Activated CD4-positive, alpha-beta memory T cell treated with anti-CD3 and anti-CD28 coated beads, Interleukin-2, amount 10 ng/mL, durations not matched to agents 7 days and 5 days (primary cell): ENCODE measurements around the gene NINJ1. TPM values are rescaled to one million over a fixed set of nuclear protein-coding genes. Genes with fewer than 3 reads are reported as not detected.
A peak's percentile ranks its signal among the peaks of the same experiment; 100 is the strongest.

ENCODE experiments used
- CTCF ChIA-PET: fragments of 350-600 bp; sonication (Branson Sonifier 250); formaldehyde crosslinking; loops from one replicate; lab custom pipeline; 2021; ENCODE audit warnings: antibody characterized with exemption, inconsistent platforms; lab: Charles Lee
- POLR2A ChIA-PET: fragments of 350-600 bp; sonication (Branson Sonifier 250); formaldehyde crosslinking; loops from one replicate; lab custom pipeline; 2021; ENCODE audit warnings: antibody characterized with exemption; lab: Charles Lee
- DNase-seq: peaks from one replicate; pipeline ENCODE4 v3.0.0-alpha.2; 2020
- H3K27ac Mint-ChIP-seq: one replicate; pipeline ENCODE4 v1.8.0; 2021; ENCODE audit warnings: mild to moderate bottlenecking, mixed read lengths
- H3K27me3 Mint-ChIP-seq: one replicate; pipeline ENCODE4 v1.8.0; 2021; ENCODE audit warnings: mixed read lengths
- H3K36me3 Mint-ChIP-seq: one replicate; pipeline ENCODE4 v1.8.0; 2021; ENCODE audit warnings: low read depth, mixed read lengths
- H3K4me1 Mint-ChIP-seq: one replicate; pipeline ENCODE4 v1.8.0; 2021; ENCODE audit warnings: mixed read lengths
- H3K4me3 Mint-ChIP-seq: one replicate; pipeline ENCODE4 v1.8.0; 2021; ENCODE audit warnings: mild to moderate bottlenecking, mixed read lengths
- H3K9me3 Mint-ChIP-seq: one replicate; pipeline ENCODE4 v1.8.0; 2021; ENCODE audit warnings: mixed read lengths
- total RNA-seq, 2 experiments: library from RNA; stranded (reverse); gene quantifications; one replicate each; pipeline ENCODE4 v1.2.3, GENCODE V29; 2021

The NINJ1 gene
- total RNA-seq, 2 experiments from 2014 or later: 36.9 to 37.4 TPM

DNA sequence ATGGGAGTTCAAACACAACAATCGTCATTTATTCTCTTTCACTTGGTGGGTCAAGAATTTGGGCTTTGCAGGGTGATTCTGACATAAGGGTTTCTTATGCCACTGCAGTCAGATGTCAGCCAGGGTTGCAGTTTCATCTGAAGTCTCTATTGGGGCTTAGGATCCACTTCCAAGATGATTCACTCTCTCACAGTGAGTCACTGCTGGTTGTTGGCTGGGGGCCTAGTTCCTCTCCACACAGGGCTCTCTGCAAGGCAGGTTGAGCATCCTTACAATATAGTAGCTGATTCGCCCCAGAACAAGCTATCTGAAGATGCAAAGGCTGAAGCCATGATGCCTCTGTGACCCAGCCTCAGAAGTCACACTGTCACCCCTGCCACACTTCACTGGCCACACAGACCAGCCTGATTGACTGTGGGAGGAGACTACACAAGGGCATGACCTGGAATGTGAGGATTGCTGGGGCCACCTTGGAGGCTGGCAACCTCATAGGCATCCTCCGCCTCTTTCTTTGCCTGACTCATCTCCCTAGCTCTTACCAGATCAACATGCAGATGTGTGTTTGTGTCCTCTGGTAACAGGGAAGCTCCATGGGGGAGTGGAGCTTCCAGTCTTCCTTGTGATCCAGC lies 42.5 kb downstream of the NINJ1 start:
- POLR2A ChIA-PET: interaction anchor here (0.9 to 2.9 kb wide), 5 partner anchors 8 to 128 kb away, joined by 4 to 9 read pairs (median 5); no protein-coding TSS in a partner anchor
- no peaks in the 10 kb centered on the region for H3K27me3 Mint-ChIP-seq
- H3K4me3 Mint-ChIP-seq: no peak overlapping the region
- peaks cover 31% of the 10 kb centered on the region for H3K9me3 Mint-ChIP-seq
- peak overlapping the region; percentile 96 for H3K27ac Mint-ChIP-seq
- H3K4me1 Mint-ChIP-seq: peaks cover 58% of the 10 kb centered on the region
- peak; percentile 53 for DNase-seq
- H3K36me3 Mint-ChIP-seq: peaks cover 57% of the 10 kb centered on the region
- CTCF ChIA-PET: interaction anchor here (1.0 to 3.6 kb wide), 3 partner anchors 16 to 134 kb away, joined by 3 to 8 read pairs (median 3); no protein-coding TSS in a partner anchor

DNA sequence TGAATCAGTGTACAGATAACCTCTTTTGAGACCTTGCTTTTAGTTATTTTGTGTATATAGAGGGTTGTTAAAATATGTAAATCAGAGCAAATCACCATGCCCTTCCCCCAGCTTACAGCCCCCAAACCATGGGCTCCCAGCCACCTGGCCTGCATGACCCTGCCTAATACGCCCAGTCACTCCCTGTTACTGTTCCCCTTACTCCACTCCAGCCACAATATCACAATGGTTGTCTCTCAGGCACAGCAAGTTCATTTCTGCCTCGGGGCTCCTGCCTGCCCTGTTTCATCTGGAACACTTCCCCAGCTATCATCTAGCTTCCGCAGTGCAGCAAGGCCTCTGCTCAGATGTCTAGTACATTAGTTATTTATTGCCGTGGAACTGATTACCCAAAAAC lies 43.0 kb downstream of the NINJ1 start:
- H3K4me1 Mint-ChIP-seq: peaks cover 60% of the 10 kb centered on the region
- H3K9me3 Mint-ChIP-seq: peaks cover 31% of the 10 kb centered on the region
- H3K27me3 Mint-ChIP-seq: no peaks in the 10 kb centered on the region
- peaks cover 59% of the 10 kb centered on the region for H3K36me3 Mint-ChIP-seq
- H3K4me3 Mint-ChIP-seq: no peak overlapping the region
- H3K27ac Mint-ChIP-seq: peak overlapping the region; percentile 96
- no peak for DNase-seq
- CTCF ChIA-PET: interaction anchor here (1.0 to 3.6 kb wide), 2 partner anchors 27 to 134 kb away, joined by 3 to 8 read pairs; no protein-coding TSS in a partner anchor
- POLR2A ChIA-PET: interaction anchor here (1.0 to 1.3 kb wide), 2 partner anchors 26 to 32 kb away, joined by 4 to 5 read pairs; no protein-coding TSS in a partner anchor

DNA sequence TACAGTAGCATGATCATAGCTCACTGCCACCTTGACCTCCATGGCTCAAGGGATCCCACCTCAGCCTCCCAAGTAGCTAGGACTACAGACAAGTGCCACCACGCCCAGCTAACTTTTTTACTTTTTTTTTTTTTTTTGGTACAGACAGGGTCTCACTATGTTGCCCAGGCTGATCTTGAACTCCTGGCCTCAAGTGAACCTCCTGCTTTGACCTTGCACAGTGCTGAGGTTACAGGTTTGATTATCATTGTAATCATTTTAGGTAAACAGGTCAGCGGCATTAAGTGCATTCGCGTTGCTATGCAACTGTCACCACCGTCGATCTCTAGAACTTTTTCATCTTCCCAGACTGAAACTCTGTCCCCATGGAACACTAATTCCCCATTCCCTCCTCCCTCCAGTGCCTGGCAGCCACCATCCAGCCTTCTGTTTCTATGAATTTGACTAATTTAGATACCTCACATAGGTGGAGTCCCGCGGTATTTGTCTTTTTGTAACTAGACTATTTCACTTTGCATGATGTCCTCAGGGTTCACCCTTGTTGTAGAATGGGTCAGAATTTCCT lies 43.9 kb downstream of the NINJ1 start:
- Mint-ChIP-seq H3K4me1 (peaks cover 63% of the 10 kb centered on the region), H3K9me3 (peaks cover 33% of the 10 kb centered on the region), H3K27me3 (no peaks in the 10 kb centered on the region), H3K36me3 (peaks cover 66% of the 10 kb centered on the region), H3K4me3 (no peak overlapping the region), H3K27ac (peak overlapping the region; percentile 61)
- no peak for DNase-seq
- CTCF ChIA-PET: interaction anchor here (0.7 to 3.6 kb wide), 3 partner anchors 19 to 211 kb away, joined by 3 to 8 read pairs (median 4); no protein-coding TSS in a partner anchor
- POLR2A ChIA-PET: no interaction called here

DNA sequence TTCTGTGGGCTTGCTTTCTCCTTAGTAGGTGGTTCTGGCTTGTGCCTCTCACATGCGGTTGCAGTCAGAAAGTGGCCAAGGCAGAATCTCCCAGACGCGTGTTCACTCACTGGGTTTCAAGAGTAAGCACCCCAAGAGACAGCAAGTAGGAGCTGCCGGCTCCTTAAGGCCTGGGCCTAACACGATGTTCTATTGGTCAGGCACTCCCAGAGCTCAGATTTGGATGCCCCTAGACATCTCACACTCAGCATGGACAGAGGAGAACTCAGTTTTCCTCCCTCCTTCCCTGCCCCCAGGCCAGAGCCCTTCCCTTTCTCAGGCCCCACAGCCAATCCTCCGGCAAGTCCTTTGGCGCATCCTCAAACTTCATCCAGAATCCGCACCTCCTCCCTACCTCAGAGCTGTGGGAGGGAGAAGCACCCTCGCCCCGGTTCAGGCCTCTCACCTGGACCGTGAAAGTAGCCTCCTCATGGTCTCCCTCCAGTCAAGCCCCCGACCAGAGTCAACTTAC lies 44.5 kb downstream of the NINJ1 start:
- H3K36me3 Mint-ChIP-seq: peaks cover 69% of the 10 kb centered on the region
- ChIA-PET POLR2A (no interaction called here), CTCF (interaction anchor here (0.7 to 1.5 kb wide), 2 partner anchors 19 to 211 kb away, joined by 3 to 4 read pairs; no protein-coding TSS in a partner anchor)
- no peaks in the 10 kb centered on the region for H3K27me3 Mint-ChIP-seq
- H3K27ac Mint-ChIP-seq: peak overlapping the region; percentile 15
- no peak for DNase-seq
- peaks cover 57% of the 10 kb centered on the region for H3K4me1 Mint-ChIP-seq
- no peak overlapping the region for H3K4me3 Mint-ChIP-seq
- peaks cover 33% of the 10 kb centered on the region for H3K9me3 Mint-ChIP-seq

DNA sequence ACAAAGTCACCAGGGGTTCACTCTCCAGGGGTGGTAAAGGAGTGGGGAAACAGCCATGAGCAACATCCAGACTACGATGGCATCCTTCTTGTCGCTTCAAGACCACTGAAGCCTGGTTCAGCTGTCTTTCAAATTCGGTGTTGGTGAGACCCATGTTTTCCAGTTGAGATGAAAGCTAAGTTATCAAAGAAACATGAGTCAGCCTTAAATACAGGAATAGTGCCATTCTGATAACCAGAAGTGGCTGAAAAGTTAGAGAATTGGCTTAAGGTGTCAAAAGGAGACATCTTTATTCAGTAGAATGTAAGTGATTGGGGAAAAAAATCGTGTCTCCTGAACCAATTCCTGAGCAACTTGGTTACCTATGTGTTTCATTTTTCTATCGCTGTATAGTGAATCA lies 45.0 kb downstream of the NINJ1 start:
- H3K4me1 Mint-ChIP-seq: peaks cover 54% of the 10 kb centered on the region
- POLR2A ChIA-PET: no interaction called here

DNA sequence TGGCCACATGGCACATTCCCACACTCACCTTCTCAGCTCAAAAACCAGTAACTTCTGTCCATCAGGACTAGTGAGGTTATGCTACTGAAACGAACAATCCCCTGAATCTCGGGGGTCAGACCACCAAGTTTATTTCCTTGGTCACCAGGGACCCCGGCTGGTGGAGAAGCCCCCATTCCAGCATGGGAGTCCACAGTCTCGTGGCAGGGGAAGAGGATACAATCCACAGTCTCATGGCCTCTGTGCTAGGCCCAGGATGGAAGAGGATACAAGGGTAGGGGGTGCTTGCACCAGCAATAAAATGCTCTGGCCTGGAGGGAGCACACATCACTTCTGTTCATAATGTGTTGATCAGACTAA lies 45.4 kb downstream of the NINJ1 start:
- H3K36me3 Mint-ChIP-seq: peaks cover 78% of the 10 kb centered on the region
- H3K27ac Mint-ChIP-seq: peak overlapping the region; percentile 8
- no peak for DNase-seq
- no peak overlapping the region for H3K4me3 Mint-ChIP-seq
- peaks cover 54% of the 10 kb centered on the region for H3K4me1 Mint-ChIP-seq
- H3K9me3 Mint-ChIP-seq: peaks cover 33% of the 10 kb centered on the region
- ChIA-PET CTCF (no interaction called here), POLR2A (interaction anchor here (1.4 kb wide), 1 partner anchor 24 kb away, joined by 3 read pairs; no protein-coding TSS in a partner anchor)
- no peaks in the 10 kb centered on the region for H3K27me3 Mint-ChIP-seq

More for the DNA sequence above, 45.0 kb downstream of the NINJ1 start:
- H3K9me3 Mint-ChIP-seq: peaks cover 33% of the 10 kb centered on the region
- no peak overlapping the region for H3K4me3 Mint-ChIP-seq
- no peak overlapping the region for H3K27ac Mint-ChIP-seq
- no peak for DNase-seq
- CTCF ChIA-PET: interaction anchor here (1.5 kb wide), 1 partner anchor 20 kb away, joined by 3 read pairs; no protein-coding TSS in a partner anchor
- H3K27me3 Mint-ChIP-seq: no peaks in the 10 kb centered on the region
- H3K36me3 Mint-ChIP-seq: peaks cover 74% of the 10 kb centered on the region

DNA sequence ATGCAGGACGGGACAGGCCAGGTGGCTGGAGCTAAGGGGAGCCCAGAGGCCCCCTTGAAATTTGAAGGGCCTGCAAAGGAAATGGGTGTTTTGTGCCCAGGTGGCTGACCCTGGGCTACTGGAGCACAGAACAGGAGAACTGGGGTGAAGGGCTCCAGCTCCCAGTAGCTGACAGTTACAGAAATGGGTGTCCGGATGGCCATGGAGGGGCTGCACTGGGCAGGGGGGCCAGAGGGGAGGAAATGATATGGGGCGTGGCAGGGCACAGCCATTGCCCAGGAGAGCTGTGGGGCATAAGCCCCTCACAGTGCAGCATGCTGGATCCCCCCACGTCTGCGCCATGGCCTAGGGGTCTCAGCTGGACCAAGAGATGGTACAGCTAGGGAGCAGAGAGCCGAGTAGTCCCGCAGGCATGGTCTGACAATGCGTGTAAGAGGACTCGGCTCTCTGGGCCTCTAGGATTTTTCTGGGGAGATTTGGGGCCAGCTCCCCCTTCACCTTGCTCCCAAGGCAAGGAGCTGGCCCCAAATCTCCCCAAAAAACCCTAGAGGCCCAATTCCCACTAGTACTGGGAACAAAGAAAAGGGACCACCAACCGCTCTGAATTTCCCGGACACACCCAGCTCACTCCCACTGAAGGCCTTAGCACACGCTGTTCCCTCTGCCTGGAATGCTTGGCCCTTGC lies 45.9 kb downstream of the NINJ1 start:
- Mint-ChIP-seq H3K27ac (peak overlapping the region; percentile 8), H3K9me3 (peaks cover 33% of the 10 kb centered on the region), H3K36me3 (peaks cover 79% of the 10 kb centered on the region), H3K4me1 (peaks cover 54% of the 10 kb centered on the region), H3K27me3 (no peaks in the 10 kb centered on the region), H3K4me3 (no peak overlapping the region)
- CTCF ChIA-PET: no interaction called here
- no peak for DNase-seq
- POLR2A ChIA-PET: interaction anchor here (1.4 kb wide), 1 partner anchor 23 kb away, joined by 3 read pairs; no protein-coding TSS in a partner anchor

DNA sequence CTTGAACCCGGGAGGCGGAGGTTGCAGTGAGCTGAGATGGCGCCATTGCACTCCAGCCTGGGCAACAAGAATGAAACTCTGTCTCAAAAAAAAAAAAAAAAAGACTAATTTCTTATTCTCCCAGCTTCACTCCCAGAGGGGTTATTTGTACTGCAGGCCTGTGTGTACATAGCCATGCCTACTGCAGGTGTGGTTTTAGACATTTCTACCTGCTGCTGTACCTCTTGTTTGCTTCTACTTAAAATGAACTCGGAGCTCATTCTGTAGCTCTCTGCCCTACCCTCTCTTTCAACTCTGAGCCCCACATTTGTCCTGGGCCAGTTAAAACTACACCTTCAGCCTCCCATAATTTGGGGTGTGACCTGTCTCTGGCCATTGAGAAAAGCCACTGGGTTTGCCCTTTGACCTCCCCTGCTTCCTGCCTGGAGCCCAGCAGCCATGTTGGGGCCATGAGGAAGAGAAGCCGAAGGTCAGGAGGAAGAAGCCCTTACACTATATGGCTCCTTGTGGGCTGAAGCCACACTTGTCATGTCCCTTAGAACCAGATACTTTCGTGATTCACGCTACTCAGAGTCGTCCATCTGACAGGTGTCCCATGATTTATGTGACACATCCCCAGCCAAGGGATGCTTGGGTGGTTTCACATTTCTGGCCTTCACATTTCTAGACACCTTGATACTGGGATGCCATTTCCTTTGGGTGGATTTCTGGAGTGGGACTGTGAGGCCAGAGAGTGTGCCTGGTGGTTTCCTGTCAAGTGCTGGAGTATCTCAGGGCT lies 47.4 kb downstream of the NINJ1 start:
- Mint-ChIP-seq H3K27me3 (no peaks in the 10 kb centered on the region), H3K9me3 (peaks cover 23% of the 10 kb centered on the region), H3K4me3 (no peak overlapping the region), H3K36me3 (peaks cover 72% of the 10 kb centered on the region), H3K27ac (no peak overlapping the region), H3K4me1 (peaks cover 52% of the 10 kb centered on the region)
- ChIA-PET POLR2A (interaction anchor here (0.6 to 5.0 kb wide), 3 partner anchors 10 to 58 kb away, joined by 3 to 32 read pairs (median 3); partner anchors contain the start of gene CARD19), CTCF (interaction anchor here (1.2 to 1.8 kb wide), 2 partner anchors 21 to 22 kb away, joined by 4 to 5 read pairs; no protein-coding TSS in a partner anchor)
- no peak for DNase-seq

DNA sequence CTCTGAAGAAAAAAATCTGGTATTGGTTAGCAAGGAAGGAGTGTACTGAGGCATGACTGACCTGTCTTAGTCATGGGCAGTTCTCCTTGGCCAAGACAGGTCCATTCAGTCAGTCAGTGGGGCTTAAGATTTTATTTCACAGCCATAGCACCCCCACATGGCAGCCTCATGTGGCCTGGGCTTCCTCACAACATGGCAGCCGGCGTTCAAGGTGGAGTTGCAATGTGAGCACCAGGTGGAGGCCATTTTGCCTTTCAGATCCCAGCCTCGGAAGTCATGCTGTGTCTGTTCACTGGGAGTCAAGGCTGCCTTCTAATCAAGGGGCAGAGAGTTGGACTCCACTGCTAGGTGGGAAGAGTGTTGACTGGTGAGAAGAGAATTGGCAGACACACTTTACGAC lies 48.4 kb downstream of the NINJ1 start:
- H3K4me1 Mint-ChIP-seq: peaks cover 51% of the 10 kb centered on the region
- H3K36me3 Mint-ChIP-seq: peaks cover 74% of the 10 kb centered on the region
- H3K9me3 Mint-ChIP-seq: peaks cover 15% of the 10 kb centered on the region
- H3K27me3 Mint-ChIP-seq: no peaks in the 10 kb centered on the region
- H3K4me3 Mint-ChIP-seq: no peak overlapping the region
- POLR2A ChIA-PET: interaction anchor here (1.6 to 5.0 kb wide), 3 partner anchors 11 to 26 kb away, joined by 3 to 32 read pairs (median 21); partner anchors contain the start of gene CARD19
- CTCF ChIA-PET: interaction anchor here (1.0 to 2.1 kb wide), 3 partner anchors 16 to 82 kb away, joined by 5 to 8 read pairs (median 5); no protein-coding TSS in a partner anchor
- DNase-seq: no peak
- H3K27ac Mint-ChIP-seq: no peak overlapping the region

DNA sequence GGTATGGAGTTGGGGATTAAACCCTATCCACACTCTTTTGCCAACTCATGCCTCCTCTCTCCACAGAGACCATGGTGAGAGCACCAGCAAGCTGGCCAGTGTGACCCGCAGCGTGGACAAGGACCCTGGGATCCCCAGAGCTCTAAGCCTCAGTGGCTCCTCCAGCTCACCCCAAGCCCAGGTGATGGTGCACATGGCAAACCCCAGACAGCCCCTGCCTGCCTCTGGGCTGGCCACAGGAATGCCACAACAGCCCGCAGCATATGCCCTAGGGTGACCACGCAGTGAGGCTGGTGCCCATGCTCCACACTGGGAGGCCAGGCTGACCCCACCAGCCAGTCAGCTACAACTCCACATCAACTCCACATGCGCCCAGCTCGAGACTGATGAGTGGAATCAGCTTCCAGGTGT lies 49.6 kb downstream of the NINJ1 start:
- DNase-seq: no peak
- H3K4me3 Mint-ChIP-seq: no peak overlapping the region
- H3K9me3 Mint-ChIP-seq: peaks cover 7% of the 10 kb centered on the region
- H3K4me1 Mint-ChIP-seq: peaks cover 44% of the 10 kb centered on the region
- ChIA-PET CTCF (interaction anchor here (1.2 to 2.5 kb wide), 3 partner anchors 20 to 81 kb away, joined by 3 to 8 read pairs (median 8); no protein-coding TSS in a partner anchor), POLR2A (interaction anchor here (0.6 to 5.0 kb wide), 7 partner anchors 8 to 130 kb away, joined by 3 to 32 read pairs (median 6); partner anchors contain the start of gene CARD19)
- H3K36me3 Mint-ChIP-seq: peaks cover 72% of the 10 kb centered on the region
- H3K27ac Mint-ChIP-seq: peak overlapping the region; percentile 91
- H3K27me3 Mint-ChIP-seq: no peaks in the 10 kb centered on the region

DNA sequence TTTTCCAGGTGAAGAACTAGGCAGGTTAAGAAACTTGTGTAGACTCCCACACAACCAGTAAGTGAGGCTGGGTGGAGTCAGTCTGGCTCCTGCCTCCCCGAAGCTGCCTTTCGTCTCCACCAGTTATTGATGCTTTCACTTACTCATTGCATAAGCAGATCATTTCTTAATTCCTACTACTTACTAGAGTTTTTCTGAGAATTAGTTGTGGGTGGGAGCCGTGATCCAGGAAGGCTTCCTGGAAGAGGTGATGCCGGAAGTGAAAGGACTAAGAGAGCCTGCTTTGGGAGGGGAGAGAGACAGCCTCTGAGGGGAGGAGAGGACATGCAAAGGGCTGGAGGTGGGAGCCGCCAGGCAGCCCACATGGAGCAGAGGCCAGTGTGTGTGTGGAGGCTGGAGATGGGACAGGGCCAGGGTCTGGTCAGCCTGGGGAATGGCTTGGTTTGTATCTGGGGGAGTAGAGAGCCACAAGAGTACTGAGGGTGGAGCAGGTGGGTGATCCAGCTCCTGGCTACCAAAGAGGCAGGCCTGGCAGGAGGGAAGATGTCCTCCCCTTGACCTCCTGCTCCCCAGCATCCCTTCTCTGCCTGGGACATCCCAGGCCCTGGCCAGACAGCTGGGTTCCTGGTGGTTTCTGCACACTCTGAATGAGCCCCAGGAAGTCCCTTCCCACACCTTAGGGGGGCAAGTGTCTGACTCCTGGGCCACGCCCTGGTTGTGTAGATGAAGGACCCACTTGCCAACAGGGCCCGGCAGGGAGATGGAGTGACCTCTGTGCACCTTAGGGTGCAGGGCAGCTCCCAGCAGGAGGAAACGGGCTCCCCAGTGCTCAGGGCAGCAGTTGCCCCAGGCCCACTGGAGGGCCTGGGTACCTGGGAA lies 50.2 kb downstream of the NINJ1 start:
- peak; percentile 50 for DNase-seq
- ChIA-PET POLR2A (interaction anchor here (0.6 to 5.0 kb wide), 11 partner anchors 9 to 129 kb away, joined by 3 to 32 read pairs (median 4); partner anchors contain the start of gene CARD19), CTCF (interaction anchor here (1.0 to 2.5 kb wide), 5 partner anchors 19 to 129 kb away, joined by 3 to 8 read pairs (median 3); no protein-coding TSS in a partner anchor)
- Mint-ChIP-seq H3K36me3 (peaks cover 69% of the 10 kb centered on the region), H3K27me3 (no peaks in the 10 kb centered on the region), H3K4me1 (peaks cover 44% of the 10 kb centered on the region), H3K4me3 (peak overlapping the region; percentile 4), H3K9me3 (peaks cover 5% of the 10 kb centered on the region), H3K27ac (peak overlapping the region; percentile 91)
